GM21390 (cell line): ENCODE results near the gene WDR46.
"Not testable (repeated sequence)": the region's sequence is repeated elsewhere in the genome, so short reads cannot be mapped to it uniquely, and the experiment has no call there.

Experiments
- ATAC-seq: cut with Tn5 transposase; IDR thresholded peaks from one replicate; pipeline ENCODE4 v1.9.1; 2021; ENCODE audit not compliant: unreplicated experiment

Gene WDR46

GRCh38 chr6:33271117-33271467 lies 17.9 kb downstream of the WDR46 start:
- no peak for ATAC-seq

GRCh38 chr6:33264015-33264414 lies 25.0 kb downstream of the WDR46 start:
- ATAC-seq = no peak

- not testable (repeated sequence) for ATAC-seq
Measured at GRCh38 chr6:33262490-33262889, 26.5 kb downstream of the WDR46 start.

- ATAC-seq = no peak
Measured at GRCh38 chr6:33259032-33259431, 30.0 kb downstream of the WDR46 start.

- ATAC-seq = no peak
Measured at GRCh38 chr6:33254591-33254990, 34.4 kb downstream of the WDR46 start.

- ATAC-seq = no peak
Measured at GRCh38 chr6:33252759-33253158, 36.3 kb downstream of the WDR46 start.

GRCh38 chr6:33251395-33252012 lies 37.5 kb downstream of the WDR46 start:
- ATAC-seq = no peak

- no peak for ATAC-seq
Measured at GRCh38 chr6:33250731-33251130, 38.3 kb downstream of the WDR46 start.

- no peak for ATAC-seq
Measured at GRCh38 chr6:33249732-33250630, 39.1 kb downstream of the WDR46 start.

GRCh38 chr6:33248932-33249731 lies 39.9 kb downstream of the WDR46 start:
- ATAC-seq = peak; percentile 87

GRCh38 chr6:33248643-33248931 lies 40.5 kb downstream of the WDR46 start:
- ATAC-seq = no peak

- ATAC-seq = no peak
Measured at GRCh38 chr6:33247977-33248642, 40.9 kb downstream of the WDR46 start.

- no peak for ATAC-seq
Measured at GRCh38 chr6:33243476-33243875, 45.6 kb downstream of the WDR46 start.

- no peak for ATAC-seq
Measured at GRCh38 chr6:33241968-33242367, 47.1 kb downstream of the WDR46 start.

- ATAC-seq = no peak
Measured at GRCh38 chr6:33237741-33238140, 51.3 kb downstream of the WDR46 start.

- no peak for ATAC-seq
Measured at GRCh38 chr6:33236852-33237251, 52.2 kb downstream of the WDR46 start.

- ATAC-seq = no peak
Measured at GRCh38 chr6:33236328-33236727, 52.7 kb downstream of the WDR46 start.

GRCh38 chr6:33235221-33235634 lies 53.8 kb downstream of the WDR46 start:
- ATAC-seq = no peak
